Tibial nerve (tissue), 4 donors: ENCODE data around the gene NRXN3.

Experiments used
- EP300 ChIP-seq, 2 donors: sonication (generic); formaldehyde crosslinking; IDR thresholded peaks; one replicate each; pipeline ENCODE4 v1.6.1; 2017; ENCODE audit warnings: antibody characterized with exemption in 2 of 2, mild to moderate bottlenecking in 1 of 2
- POLR2A ChIP-seq, 2 donors: fragments of 450-650 bp; IDR thresholded peaks; one replicate each; pipeline ENCODE4 v1.6.1; 2017; ENCODE audit warnings: antibody characterized with exemption in 2 of 2, mild to moderate bottlenecking in 2 of 2, moderate library complexity in 2 of 2
- TF ChIP-seq, protein P1 (sequence below), 5 experiments: fragments of 200-600 bp in 3 of 5; fragments of 450-650 bp in 2 of 5; sonication (generic) in 3 of 5; IDR thresholded peaks; one replicate each; pipeline ENCODE4 v1.5.1; 2016 to 2019; ENCODE audit warnings: antibody characterized with exemption in 5 of 5, mild to moderate bottlenecking in 3 of 5, moderate library complexity in 2 of 5

DNA sequence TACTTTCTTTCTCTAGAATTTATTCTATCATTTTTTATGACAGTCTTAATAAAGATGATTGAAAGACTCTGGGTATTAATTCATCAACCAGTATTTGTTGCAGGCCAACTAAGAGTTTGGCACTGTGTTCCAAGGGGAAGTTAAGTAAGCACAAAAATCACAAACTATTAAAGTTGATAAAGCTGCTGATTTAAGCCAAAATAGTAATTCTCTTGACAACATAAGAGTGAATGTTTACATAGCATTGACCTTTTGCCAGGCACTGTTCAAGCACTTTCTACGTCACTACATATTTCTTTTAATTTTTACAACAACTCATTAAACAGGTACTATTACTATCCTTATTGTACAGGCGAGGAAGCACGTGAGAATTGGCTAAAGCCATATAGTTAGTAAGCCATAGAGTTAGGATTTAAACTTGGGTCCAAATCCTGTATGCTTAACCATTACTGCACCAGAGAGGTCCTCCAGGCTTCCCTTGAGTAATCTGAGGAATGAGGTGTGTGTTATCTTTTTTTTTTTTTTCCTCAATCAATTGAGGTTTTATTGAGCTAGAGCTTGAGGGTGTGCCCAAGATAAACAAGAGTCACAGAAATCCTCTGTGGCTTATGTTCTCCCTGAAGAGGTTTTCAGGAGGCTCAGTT is 1031.5 kb downstream of the NRXN3 start:
- no peak for TF ChIP-seq POLR2A (IDR thresholded peaks at IDR 0.05)
- TF ChIP-seq, protein P1, sequence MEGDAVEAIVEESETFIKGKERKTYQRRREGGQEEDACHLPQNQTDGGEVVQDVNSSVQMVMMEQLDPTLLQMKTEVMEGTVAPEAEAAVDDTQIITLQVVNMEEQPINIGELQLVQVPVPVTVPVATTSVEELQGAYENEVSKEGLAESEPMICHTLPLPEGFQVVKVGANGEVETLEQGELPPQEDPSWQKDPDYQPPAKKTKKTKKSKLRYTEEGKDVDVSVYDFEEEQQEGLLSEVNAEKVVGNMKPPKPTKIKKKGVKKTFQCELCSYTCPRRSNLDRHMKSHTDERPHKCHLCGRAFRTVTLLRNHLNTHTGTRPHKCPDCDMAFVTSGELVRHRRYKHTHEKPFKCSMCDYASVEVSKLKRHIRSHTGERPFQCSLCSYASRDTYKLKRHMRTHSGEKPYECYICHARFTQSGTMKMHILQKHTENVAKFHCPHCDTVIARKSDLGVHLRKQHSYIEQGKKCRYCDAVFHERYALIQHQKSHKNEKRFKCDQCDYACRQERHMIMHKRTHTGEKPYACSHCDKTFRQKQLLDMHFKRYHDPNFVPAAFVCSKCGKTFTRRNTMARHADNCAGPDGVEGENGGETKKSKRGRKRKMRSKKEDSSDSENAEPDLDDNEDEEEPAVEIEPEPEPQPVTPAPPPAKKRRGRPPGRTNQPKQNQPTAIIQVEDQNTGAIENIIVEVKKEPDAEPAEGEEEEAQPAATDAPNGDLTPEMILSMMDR (IDR thresholded peaks at IDR 0.05) = no peak
- TF ChIP-seq EP300 (IDR thresholded peaks at IDR 0.05) = no peak
